Measurements from ENCODE around the gene PDZD2. TPM values are rescaled to one million over a fixed set of nuclear protein-coding genes. Genes with fewer than 3 reads are reported as not detected.

PDZD2 gene
- total RNA-seq, 2 donors from 2014 or later, result 10.3 to 59.5 TPM

GRCh38 chr5:31911291-31912265 is 272.6 kb downstream of the PDZD2 start:
- Histone ChIP-seq H3K4me1 (replicated peaks) (peaks cover 5% of the 10 kb centered on the region), H3K4me3 (no peak overlapping the region), H3K27me3 (replicated peaks; ENCODE audit: insufficient read depth) (no peaks in the 10 kb centered on the region), H3K9me3 (no peaks in the 10 kb centered on the region), H3K27ac (no peak overlapping the region), H3K36me3 (no peaks in the 10 kb centered on the region)
- TF ChIP-seq CTCF (IDR thresholded peaks at IDR 0.05) (no peak), POLR2A (IDR thresholded peaks at IDR 0.05) (no peak), POLR2AphosphoS5 (IDR thresholded peaks at IDR 0.05) (no peak)
- intact Hi-C loops (cut with DNase I), result no loop called here
- WGBS, result 67% methylated on average over 15 of the region's 15 CpGs
- DNase-seq (ENCODE audit: low spot score), result no peak

- Histone ChIP-seq H3K27ac (no peak overlapping the region), H3K36me3 (no peaks in the 10 kb centered on the region), H3K4me3 (no peak overlapping the region), H3K27me3 (replicated peaks; ENCODE audit: insufficient read depth) (no peaks in the 10 kb centered on the region), H3K9me3 (no peaks in the 10 kb centered on the region), H3K4me1 (replicated peaks) (peaks cover 5% of the 10 kb centered on the region)
- DNase-seq (ENCODE audit: low spot score), result no peak
- intact Hi-C loops (cut with DNase I), result no loop called here
- TF ChIP-seq CTCF (IDR thresholded peaks at IDR 0.05), result no peak
- no peak for TF ChIP-seq POLR2AphosphoS5 (IDR thresholded peaks at IDR 0.05)
- TF ChIP-seq POLR2A (IDR thresholded peaks at IDR 0.05), result no peak
- WGBS, result 90% methylated on average over 2 of the region's 2 CpGs
Measured at GRCh38 chr5:31913808-31914207, 274.9 kb downstream of the PDZD2 start.

- Histone ChIP-seq H3K36me3 (no peaks in the 10 kb centered on the region), H3K4me1 (replicated peaks) (peaks cover 5% of the 10 kb centered on the region), H3K4me3 (no peak overlapping the region), H3K27ac (no peak overlapping the region), H3K9me3 (no peaks in the 10 kb centered on the region), H3K27me3 (replicated peaks; ENCODE audit: insufficient read depth) (no peaks in the 10 kb centered on the region)
- intact Hi-C loops (cut with DNase I), result no loop called here
- TF ChIP-seq CTCF (IDR thresholded peaks at IDR 0.05), result no peak
- TF ChIP-seq POLR2AphosphoS5 (IDR thresholded peaks at IDR 0.05), result peak; percentile 50
- peak; percentile 68 for DNase-seq (ENCODE audit: low spot score)
- 73% methylated on average over 8 of the region's 8 CpGs for WGBS
Measured at GRCh38 chr5:31916327-31916726, 277.4 kb downstream of the PDZD2 start.

GRCh38 chr5:31918739-31919138 is 279.8 kb downstream of the PDZD2 start:
- Histone ChIP-seq H3K4me3 (no peak overlapping the region), H3K27ac (no peak overlapping the region), H3K4me1 (replicated peaks) (peaks cover 5% of the 10 kb centered on the region), H3K27me3 (replicated peaks; ENCODE audit: insufficient read depth) (no peaks in the 10 kb centered on the region), H3K9me3 (no peaks in the 10 kb centered on the region), H3K36me3 (no peaks in the 10 kb centered on the region)
- intact Hi-C loops (cut with DNase I), result no loop called here
- TF ChIP-seq CTCF (IDR thresholded peaks at IDR 0.05) (no peak), POLR2AphosphoS5 (IDR thresholded peaks at IDR 0.05) (no peak), POLR2A (IDR thresholded peaks at IDR 0.05) (no peak)
- DNase-seq (ENCODE audit: low spot score), result no peak
- WGBS, result 91% methylated on average over 3 of the region's 3 CpGs

GRCh38 chr5:31921852-31922305 is 282.9 kb downstream of the PDZD2 start:
- 86% methylated on average over 3 of the region's 3 CpGs for WGBS
- Histone ChIP-seq H3K4me3 (no peak overlapping the region), H3K27ac (no peak overlapping the region), H3K27me3 (replicated peaks; ENCODE audit: insufficient read depth) (no peaks in the 10 kb centered on the region), H3K4me1 (replicated peaks) (no peaks in the 10 kb centered on the region), H3K36me3 (no peaks in the 10 kb centered on the region), H3K9me3 (no peaks in the 10 kb centered on the region)
- intact Hi-C loops (cut with DNase I), result no loop called here
- TF ChIP-seq CTCF (IDR thresholded peaks at IDR 0.05) (no peak), POLR2A (IDR thresholded peaks at IDR 0.05) (no peak), POLR2AphosphoS5 (IDR thresholded peaks at IDR 0.05) (no peak)
- DNase-seq (ENCODE audit: low spot score), result no peak

Data from prostate gland (tissue), 2 donors.